Measurements from ENCODE around the gene DTWD2.

DNA sequence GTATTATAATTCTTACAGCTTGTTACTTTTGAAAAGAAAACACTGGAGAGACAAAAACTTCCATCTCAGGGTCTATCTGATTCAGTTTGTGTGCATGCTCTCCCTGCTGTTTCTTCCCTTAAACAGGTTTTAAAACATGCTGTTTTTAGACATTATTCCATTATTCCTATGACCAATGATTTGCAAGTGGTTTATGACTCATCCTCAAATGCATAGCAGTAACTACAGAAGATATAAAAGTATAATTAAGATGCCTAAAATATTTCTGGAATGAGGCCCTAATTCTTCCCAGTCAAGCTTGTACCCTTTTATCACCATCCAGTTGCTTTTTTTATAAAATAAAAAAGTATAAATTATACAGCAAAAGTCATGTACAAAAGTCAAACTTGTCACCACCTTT is 3.7 kb downstream of the DTWD2 start:
- TF ChIP-seq, protein P1, sequence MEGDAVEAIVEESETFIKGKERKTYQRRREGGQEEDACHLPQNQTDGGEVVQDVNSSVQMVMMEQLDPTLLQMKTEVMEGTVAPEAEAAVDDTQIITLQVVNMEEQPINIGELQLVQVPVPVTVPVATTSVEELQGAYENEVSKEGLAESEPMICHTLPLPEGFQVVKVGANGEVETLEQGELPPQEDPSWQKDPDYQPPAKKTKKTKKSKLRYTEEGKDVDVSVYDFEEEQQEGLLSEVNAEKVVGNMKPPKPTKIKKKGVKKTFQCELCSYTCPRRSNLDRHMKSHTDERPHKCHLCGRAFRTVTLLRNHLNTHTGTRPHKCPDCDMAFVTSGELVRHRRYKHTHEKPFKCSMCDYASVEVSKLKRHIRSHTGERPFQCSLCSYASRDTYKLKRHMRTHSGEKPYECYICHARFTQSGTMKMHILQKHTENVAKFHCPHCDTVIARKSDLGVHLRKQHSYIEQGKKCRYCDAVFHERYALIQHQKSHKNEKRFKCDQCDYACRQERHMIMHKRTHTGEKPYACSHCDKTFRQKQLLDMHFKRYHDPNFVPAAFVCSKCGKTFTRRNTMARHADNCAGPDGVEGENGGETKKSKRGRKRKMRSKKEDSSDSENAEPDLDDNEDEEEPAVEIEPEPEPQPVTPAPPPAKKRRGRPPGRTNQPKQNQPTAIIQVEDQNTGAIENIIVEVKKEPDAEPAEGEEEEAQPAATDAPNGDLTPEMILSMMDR (IDR thresholded peaks at IDR 0.05; ENCODE audit: low read depth, low read length) = no peak
- no peak for TF ChIP-seq EZH2phosphoT487 (IDR thresholded peaks at IDR 0.05; ENCODE audit: low read depth)

All from OCI-LY3 (cell line).